ENCODE results near the gene ARHGAP4. TPM values are rescaled to one million over a fixed set of nuclear protein-coding genes. Genes with fewer than 3 reads are reported as not detected.

ARHGAP4 gene
- total and polyA plus RNA-seq, 4 experiments from 2014 or later = 65.4 to 330 (median 222) TPM

- Histone ChIP-seq H3K27ac (ENCODE audit: low read depth, low read length) (no peak overlapping the region), H3K9me3 (ENCODE audit: control insufficient read depth in 1 of 2, low read length in 2 of 2) (no peaks in the 10 kb centered on the region), H3K4me1 (ENCODE audit: insufficient read depth, low read length) (peaks cover 9% of the 10 kb centered on the region), H3K27me3 (ENCODE audit: insufficient read depth, low read length) (peaks cover 5% of the 10 kb centered on the region), H3K4me3 (ENCODE audit: low read length in 2 of 2) (no peak overlapping the region), H3K36me3 (ENCODE audit: insufficient read depth, low read length) (no peaks in the 10 kb centered on the region)
- intact Hi-C loops (cut with micrococcal nuclease) = loop anchor here (10.0 kb wide), 1 partner anchor 60 kb away; no protein-coding TSS in a partner anchor
- H3K4me1 Mint-ChIP-seq = peaks cover 0 to 10% (median 1%) of the 10 kb centered on the region in 4 donors
- POLR2A ChIA-PET (ENCODE audit: partially characterized antibody) = no interaction called here
- no peak overlapping the region for H3K27ac Mint-ChIP-seq
- peaks cover 4 to 6% of the 10 kb centered on the region in 2 donors for H3K27me3 Mint-ChIP-seq
- CTCF ChIA-PET (ENCODE audit: partially characterized antibody) = no interaction called here
- no peak for DNase-seq
- H3K36me3 Mint-ChIP-seq = no peaks in the 10 kb centered on the region
- H3K9me3 Mint-ChIP-seq = peaks cover 0 to 3% (median 0%) of the 10 kb centered on the region in 8 donors
- peak overlapping the region in 1 of 8 donors; percentile 39 for H3K4me3 Mint-ChIP-seq
Measured at GRCh38 chrX:153884590-153884989, 41.5 kb downstream of the ARHGAP4 start.

- DNase-seq = no peak
- Histone ChIP-seq H3K4me1 (ENCODE audit: insufficient read depth, low read length) (peaks cover 9% of the 10 kb centered on the region), H3K27me3 (ENCODE audit: insufficient read depth, low read length) (peaks cover 5% of the 10 kb centered on the region), H3K36me3 (ENCODE audit: insufficient read depth, low read length) (no peaks in the 10 kb centered on the region), H3K27ac (ENCODE audit: low read depth, low read length) (no peak overlapping the region), H3K4me3 (ENCODE audit: low read length in 2 of 2) (no peak overlapping the region), H3K9me3 (ENCODE audit: control insufficient read depth in 1 of 2, low read length in 2 of 2) (no peaks in the 10 kb centered on the region)
- intact Hi-C loops (cut with micrococcal nuclease) = loop anchor here (10.0 kb wide), 1 partner anchor 59 kb away; no protein-coding TSS in a partner anchor
- H3K9me3 Mint-ChIP-seq = peaks cover 0 to 3% (median 0%) of the 10 kb centered on the region in 8 donors
- no peak overlapping the region for H3K27ac Mint-ChIP-seq
- no peaks in the 10 kb centered on the region for H3K36me3 Mint-ChIP-seq
- H3K4me3 Mint-ChIP-seq = peak overlapping the region in 1 of 8 donors; percentile 39
- peaks cover 5 to 7% of the 10 kb centered on the region in 2 donors for H3K27me3 Mint-ChIP-seq
- H3K4me1 Mint-ChIP-seq = peaks cover 0 to 13% (median 2%) of the 10 kb centered on the region in 4 donors
- POLR2A ChIA-PET (ENCODE audit: partially characterized antibody) = no interaction called here
- CTCF ChIA-PET (ENCODE audit: partially characterized antibody) = no interaction called here
Measured at GRCh38 chrX:153884136-153884535, 41.9 kb downstream of the ARHGAP4 start.

DNA sequence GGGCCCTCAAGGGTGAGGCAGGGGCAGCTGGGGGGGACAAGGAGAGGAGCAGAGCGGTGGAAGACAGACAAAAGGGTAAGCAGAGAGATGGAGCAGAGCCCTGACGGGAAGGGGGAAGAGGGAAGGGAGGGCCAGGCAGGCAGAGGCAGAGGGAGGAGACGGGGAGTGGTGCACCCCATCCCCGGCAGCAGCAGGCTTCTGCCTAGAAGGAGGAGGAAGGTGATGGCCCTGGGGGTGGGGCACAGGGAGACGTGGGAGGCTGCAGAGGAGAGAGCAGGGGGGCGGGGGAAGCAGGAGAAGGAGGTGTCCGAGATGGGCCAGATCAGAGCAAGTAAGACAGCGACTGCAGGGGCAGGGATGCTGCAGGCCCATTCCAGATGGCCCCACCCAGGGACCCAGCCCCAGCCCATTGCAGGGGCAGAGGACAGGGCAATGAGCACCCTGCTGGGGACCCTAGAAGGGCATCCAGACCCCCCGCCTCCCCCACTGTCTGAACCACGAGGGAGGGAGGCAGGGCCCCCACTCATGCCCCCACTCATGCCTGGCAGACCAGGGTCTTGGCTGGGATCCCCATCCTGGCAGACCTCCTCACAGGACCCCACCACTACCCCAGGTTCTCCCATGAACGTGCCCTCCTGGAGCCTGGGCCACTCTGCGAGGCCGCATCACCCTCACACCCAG, 42.8 kb downstream of the ARHGAP4 start:
- H3K9me3 Mint-ChIP-seq = peaks cover 0 to 6% (median 0%) of the 10 kb centered on the region in 8 donors
- peaks cover 9% of the 10 kb centered on the region for H3K4me1 ChIP-seq (ENCODE audit: insufficient read depth, low read length)
- H3K4me3 ChIP-seq (ENCODE audit: low read length in 2 of 2) = no peak overlapping the region
- peaks cover 1 to 19% (median 3%) of the 10 kb centered on the region in 4 donors for H3K4me1 Mint-ChIP-seq
- H3K36me3 Mint-ChIP-seq = no peaks in the 10 kb centered on the region
- peaks cover 9% of the 10 kb centered on the region in 2 donors for H3K27me3 Mint-ChIP-seq
- no peaks in the 10 kb centered on the region for H3K9me3 ChIP-seq (ENCODE audit: control insufficient read depth in 1 of 2, low read length in 2 of 2)
- no peaks in the 10 kb centered on the region for H3K36me3 ChIP-seq (ENCODE audit: insufficient read depth, low read length)
- H3K27ac ChIP-seq (ENCODE audit: low read depth, low read length) = no peak overlapping the region
- ChIA-PET POLR2A (ENCODE audit: partially characterized antibody) (no interaction called here), CTCF (ENCODE audit: partially characterized antibody) (no interaction called here)
- intact Hi-C loops (cut with micrococcal nuclease) = loop anchor here (10.0 kb wide), 1 partner anchor 59 kb away; no protein-coding TSS in a partner anchor
- H3K27ac Mint-ChIP-seq = no peak overlapping the region
- no peak for DNase-seq
- H3K4me3 Mint-ChIP-seq = no peak overlapping the region
- H3K27me3 ChIP-seq (ENCODE audit: insufficient read depth, low read length) = peaks cover 5% of the 10 kb centered on the region

- intact Hi-C loops (cut with micrococcal nuclease) = loop anchor here (10.0 kb wide), 1 partner anchor 58 kb away; no protein-coding TSS in a partner anchor
- no peak overlapping the region for H3K4me3 Mint-ChIP-seq
- peaks cover 5% of the 10 kb centered on the region for H3K27me3 ChIP-seq (ENCODE audit: insufficient read depth, low read length)
Measured at GRCh38 chrX:153882557-153882956, 43.5 kb downstream of the ARHGAP4 start.

DNA sequence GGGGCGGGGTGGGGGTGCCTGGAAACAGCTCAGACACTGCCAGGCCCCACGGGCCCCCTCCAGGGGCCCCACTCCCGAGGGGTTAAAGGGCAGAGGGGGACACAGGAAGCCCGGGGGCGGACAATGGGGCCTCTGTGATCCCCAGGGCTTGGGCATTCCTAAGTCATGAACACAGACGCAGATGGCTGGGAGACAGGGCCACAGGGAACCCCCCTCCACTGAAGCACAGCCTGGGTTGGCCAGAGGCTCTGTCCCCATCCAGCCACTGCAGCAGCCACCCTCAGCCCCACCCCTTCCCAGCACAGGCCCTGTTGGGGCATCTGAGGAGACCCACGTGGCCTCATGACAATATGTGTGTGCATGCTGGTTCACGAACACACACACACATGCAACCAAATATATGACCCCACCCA, 44.0 kb downstream of the ARHGAP4 start:
- Mint-ChIP-seq H3K4me3 (no peak overlapping the region), H3K27ac (no peak overlapping the region), H3K4me1 (peaks cover 1 to 30% (median 6%) of the 10 kb centered on the region in 4 donors), H3K9me3 (peaks cover 0 to 5% (median 0%) of the 10 kb centered on the region in 8 donors), H3K36me3 (no peaks in the 10 kb centered on the region), H3K27me3 (peaks cover 9% of the 10 kb centered on the region in 2 donors)
- DNase-seq = no peak
- intact Hi-C loops (cut with micrococcal nuclease) = loop anchor here (10.0 kb wide), 1 partner anchor 57 kb away; no protein-coding TSS in a partner anchor
- Histone ChIP-seq H3K27ac (ENCODE audit: low read depth, low read length) (no peak overlapping the region), H3K27me3 (ENCODE audit: insufficient read depth, low read length) (peaks cover 5% of the 10 kb centered on the region), H3K4me3 (ENCODE audit: low read length in 2 of 2) (no peak overlapping the region), H3K9me3 (ENCODE audit: control insufficient read depth in 1 of 2, low read length in 2 of 2) (no peaks in the 10 kb centered on the region), H3K4me1 (ENCODE audit: insufficient read depth, low read length) (peaks cover 9% of the 10 kb centered on the region), H3K36me3 (ENCODE audit: insufficient read depth, low read length) (no peaks in the 10 kb centered on the region)
- ChIA-PET CTCF (ENCODE audit: partially characterized antibody) (no interaction called here), POLR2A (ENCODE audit: partially characterized antibody) (no interaction called here)

More at GRCh38 chrX:153882557-153882956, 43.5 kb downstream of the ARHGAP4 start:
- Histone ChIP-seq H3K4me1 (ENCODE audit: insufficient read depth, low read length) (peaks cover 9% of the 10 kb centered on the region), H3K27ac (ENCODE audit: low read depth, low read length) (no peak overlapping the region), H3K36me3 (ENCODE audit: insufficient read depth, low read length) (no peaks in the 10 kb centered on the region), H3K4me3 (ENCODE audit: low read length in 2 of 2) (no peak overlapping the region), H3K9me3 (ENCODE audit: control insufficient read depth in 1 of 2, low read length in 2 of 2) (no peaks in the 10 kb centered on the region)
- Mint-ChIP-seq H3K4me1 (peaks cover 1 to 27% (median 5%) of the 10 kb centered on the region in 4 donors), H3K27me3 (peaks cover 9% of the 10 kb centered on the region in 2 donors), H3K36me3 (no peaks in the 10 kb centered on the region), H3K9me3 (peaks cover 0 to 6% (median 0%) of the 10 kb centered on the region in 8 donors), H3K27ac (no peak overlapping the region)
- no peak for DNase-seq
- ChIA-PET POLR2A (ENCODE audit: partially characterized antibody) (no interaction called here), CTCF (ENCODE audit: partially characterized antibody) (no interaction called here)

GRCh38 chrX:153881281-153881680, 44.8 kb downstream of the ARHGAP4 start:
- POLR2A ChIA-PET (ENCODE audit: partially characterized antibody) = no interaction called here
- intact Hi-C loops (cut with micrococcal nuclease) = loop anchor here (10.0 kb wide), 1 partner anchor 56 kb away; no protein-coding TSS in a partner anchor

DNA sequence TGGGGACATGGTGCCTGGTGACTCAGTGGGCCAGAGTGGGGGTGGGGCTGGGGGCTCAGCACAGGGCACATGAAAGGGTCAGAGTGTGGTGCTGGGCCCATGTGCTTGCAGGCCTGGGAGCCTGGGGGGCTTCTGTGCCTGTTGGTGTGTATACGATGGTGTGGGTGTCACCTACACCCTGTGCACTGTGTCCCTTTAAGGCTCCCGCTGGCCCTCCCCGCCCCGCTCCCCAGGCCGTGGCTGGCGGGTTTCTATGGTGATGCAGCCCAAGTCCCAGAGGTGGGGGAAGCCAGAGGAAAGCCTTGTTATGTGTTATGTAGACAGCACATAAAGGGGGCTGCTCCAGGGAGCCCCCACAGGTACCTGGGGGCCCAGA, 45.6 kb downstream of the ARHGAP4 start:
- ChIA-PET CTCF (ENCODE audit: partially characterized antibody) (no interaction called here), POLR2A (ENCODE audit: partially characterized antibody) (no interaction called here)
- H3K4me3 ChIP-seq (ENCODE audit: low read length in 2 of 2) = no peak overlapping the region
- H3K27me3 ChIP-seq (ENCODE audit: insufficient read depth, low read length) = peaks cover 5% of the 10 kb centered on the region
- H3K27me3 Mint-ChIP-seq = peaks cover 11 to 12% of the 10 kb centered on the region in 2 donors
- no peak overlapping the region for H3K4me3 Mint-ChIP-seq
- no peak overlapping the region for H3K27ac ChIP-seq (ENCODE audit: low read depth, low read length)
- H3K36me3 Mint-ChIP-seq = no peaks in the 10 kb centered on the region
- H3K9me3 Mint-ChIP-seq = peaks cover 0 to 5% (median 0%) of the 10 kb centered on the region in 8 donors
- peaks cover 5 to 30% (median 6%) of the 10 kb centered on the region in 4 donors for H3K4me1 Mint-ChIP-seq
- intact Hi-C loops (cut with micrococcal nuclease) = loop anchor here (10.0 kb wide), 1 partner anchor 56 kb away; no protein-coding TSS in a partner anchor
- no peak for DNase-seq
- no peak overlapping the region for H3K27ac Mint-ChIP-seq
- H3K36me3 ChIP-seq (ENCODE audit: insufficient read depth, low read length) = no peaks in the 10 kb centered on the region
- peaks cover 7% of the 10 kb centered on the region for H3K4me1 ChIP-seq (ENCODE audit: insufficient read depth, low read length)
- H3K9me3 ChIP-seq (ENCODE audit: control insufficient read depth in 1 of 2, low read length in 2 of 2) = no peaks in the 10 kb centered on the region

More at GRCh38 chrX:153881281-153881680, 44.8 kb downstream of the ARHGAP4 start:
- H3K4me3 Mint-ChIP-seq = no peak overlapping the region
- no peaks in the 10 kb centered on the region for H3K36me3 ChIP-seq (ENCODE audit: insufficient read depth, low read length)
- peaks cover 10 to 11% of the 10 kb centered on the region in 2 donors for H3K27me3 Mint-ChIP-seq
- CTCF ChIA-PET (ENCODE audit: partially characterized antibody) = no interaction called here
- H3K36me3 Mint-ChIP-seq = no peaks in the 10 kb centered on the region
- H3K27ac ChIP-seq (ENCODE audit: low read depth, low read length) = no peak overlapping the region
- no peaks in the 10 kb centered on the region for H3K9me3 ChIP-seq (ENCODE audit: control insufficient read depth in 1 of 2, low read length in 2 of 2)
- peaks cover 3 to 30% (median 6%) of the 10 kb centered on the region in 4 donors for H3K4me1 Mint-ChIP-seq
- DNase-seq = no peak
- H3K9me3 Mint-ChIP-seq = peaks cover 0 to 5% (median 0%) of the 10 kb centered on the region in 8 donors
- H3K27ac Mint-ChIP-seq = no peak overlapping the region
- H3K27me3 ChIP-seq (ENCODE audit: insufficient read depth, low read length) = peaks cover 5% of the 10 kb centered on the region
- no peak overlapping the region for H3K4me3 ChIP-seq (ENCODE audit: low read length in 2 of 2)
- peaks cover 9% of the 10 kb centered on the region for H3K4me1 ChIP-seq (ENCODE audit: insufficient read depth, low read length)

All from CD4-positive, alpha-beta memory T cell (primary cell).